ENCODE results near the gene HIGD2A.

DNA sequence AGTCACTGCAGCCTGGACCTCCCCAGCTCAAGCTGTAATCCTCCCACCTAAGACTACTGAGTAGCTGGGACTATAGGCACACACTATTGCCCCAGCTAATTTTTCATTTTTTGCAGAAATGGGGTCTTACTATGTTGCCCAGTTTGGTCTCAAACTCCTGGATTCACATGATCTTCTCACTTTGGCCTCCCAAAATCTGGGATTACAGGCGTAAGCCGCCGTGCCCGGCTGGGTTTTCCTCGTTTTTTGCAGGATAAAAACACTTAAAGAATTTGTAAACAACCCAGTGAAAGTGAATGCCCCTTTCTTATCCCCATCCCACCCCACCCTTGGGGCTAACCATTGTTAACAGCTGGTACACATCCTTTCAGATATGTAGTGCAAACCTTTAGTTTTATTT, 20.0 kb downstream of the HIGD2A start:
- TF ChIP-seq, protein P1, sequence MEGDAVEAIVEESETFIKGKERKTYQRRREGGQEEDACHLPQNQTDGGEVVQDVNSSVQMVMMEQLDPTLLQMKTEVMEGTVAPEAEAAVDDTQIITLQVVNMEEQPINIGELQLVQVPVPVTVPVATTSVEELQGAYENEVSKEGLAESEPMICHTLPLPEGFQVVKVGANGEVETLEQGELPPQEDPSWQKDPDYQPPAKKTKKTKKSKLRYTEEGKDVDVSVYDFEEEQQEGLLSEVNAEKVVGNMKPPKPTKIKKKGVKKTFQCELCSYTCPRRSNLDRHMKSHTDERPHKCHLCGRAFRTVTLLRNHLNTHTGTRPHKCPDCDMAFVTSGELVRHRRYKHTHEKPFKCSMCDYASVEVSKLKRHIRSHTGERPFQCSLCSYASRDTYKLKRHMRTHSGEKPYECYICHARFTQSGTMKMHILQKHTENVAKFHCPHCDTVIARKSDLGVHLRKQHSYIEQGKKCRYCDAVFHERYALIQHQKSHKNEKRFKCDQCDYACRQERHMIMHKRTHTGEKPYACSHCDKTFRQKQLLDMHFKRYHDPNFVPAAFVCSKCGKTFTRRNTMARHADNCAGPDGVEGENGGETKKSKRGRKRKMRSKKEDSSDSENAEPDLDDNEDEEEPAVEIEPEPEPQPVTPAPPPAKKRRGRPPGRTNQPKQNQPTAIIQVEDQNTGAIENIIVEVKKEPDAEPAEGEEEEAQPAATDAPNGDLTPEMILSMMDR (IDR thresholded peaks at IDR 0.05): no peak
- TF ChIP-seq POLR2AphosphoS5 (IDR thresholded peaks at IDR 0.05): no peak
- no peak for TF ChIP-seq POLR2A (IDR thresholded peaks at IDR 0.05)
